ENCODE data around the gene ADAMTS17. TPM values are rescaled to one million over a fixed set of nuclear protein-coding genes. Genes with fewer than 3 reads are reported as not detected.

The ADAMTS17 gene
- total RNA-seq, 6 experiments from 2014 or later = 14.6 to 34.7 (median 24.2) TPM

DNA sequence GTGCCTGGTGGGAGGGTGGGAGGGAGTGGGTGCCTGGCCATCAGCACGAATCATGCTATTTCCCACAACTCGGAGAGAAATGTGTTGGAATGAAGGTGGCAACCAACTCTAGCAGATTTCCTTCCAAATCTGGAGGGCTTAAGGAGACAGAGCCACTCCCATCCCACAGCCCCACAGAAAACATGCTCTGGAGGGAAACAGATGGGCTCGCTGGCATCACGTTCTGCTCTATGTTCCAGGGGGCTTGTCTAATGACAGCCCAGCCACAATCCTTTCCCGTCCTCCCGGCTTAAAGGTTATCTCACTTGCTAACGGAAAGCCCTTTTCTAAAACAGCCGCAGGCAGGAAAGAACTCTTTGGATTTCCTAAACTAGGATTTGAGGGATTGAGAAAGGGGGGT lies 65.3 kb downstream of the ADAMTS17 start:
- H3K36me3 ChIP-seq = no peaks in the 10 kb centered on the region
- H3K27ac ChIP-seq = no peak overlapping the region
- 60% methylated on average over 2 of the region's 8 CpGs for WGBS (ENCODE audit: insufficient coverage, low coverage, low lambda C conversion rate, missing lambda C conversion rate)
- DNase-seq (no peak), ATAC-seq (no peak)
- intact Hi-C loops (cut with DNase I) = no loop called here
- no peaks in the 10 kb centered on the region for H3K27me3 ChIP-seq
- H3K4me3 ChIP-seq = no peak overlapping the region
- H3K9me3 ChIP-seq = no peaks in the 10 kb centered on the region
- TF ChIP-seq POLR2A (IDR thresholded peaks at IDR 0.05) = no peak
- TF ChIP-seq, protein P1, sequence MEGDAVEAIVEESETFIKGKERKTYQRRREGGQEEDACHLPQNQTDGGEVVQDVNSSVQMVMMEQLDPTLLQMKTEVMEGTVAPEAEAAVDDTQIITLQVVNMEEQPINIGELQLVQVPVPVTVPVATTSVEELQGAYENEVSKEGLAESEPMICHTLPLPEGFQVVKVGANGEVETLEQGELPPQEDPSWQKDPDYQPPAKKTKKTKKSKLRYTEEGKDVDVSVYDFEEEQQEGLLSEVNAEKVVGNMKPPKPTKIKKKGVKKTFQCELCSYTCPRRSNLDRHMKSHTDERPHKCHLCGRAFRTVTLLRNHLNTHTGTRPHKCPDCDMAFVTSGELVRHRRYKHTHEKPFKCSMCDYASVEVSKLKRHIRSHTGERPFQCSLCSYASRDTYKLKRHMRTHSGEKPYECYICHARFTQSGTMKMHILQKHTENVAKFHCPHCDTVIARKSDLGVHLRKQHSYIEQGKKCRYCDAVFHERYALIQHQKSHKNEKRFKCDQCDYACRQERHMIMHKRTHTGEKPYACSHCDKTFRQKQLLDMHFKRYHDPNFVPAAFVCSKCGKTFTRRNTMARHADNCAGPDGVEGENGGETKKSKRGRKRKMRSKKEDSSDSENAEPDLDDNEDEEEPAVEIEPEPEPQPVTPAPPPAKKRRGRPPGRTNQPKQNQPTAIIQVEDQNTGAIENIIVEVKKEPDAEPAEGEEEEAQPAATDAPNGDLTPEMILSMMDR (IDR thresholded peaks at IDR 0.05) = no peak
- no peaks in the 10 kb centered on the region for H3K4me1 ChIP-seq

DNA sequence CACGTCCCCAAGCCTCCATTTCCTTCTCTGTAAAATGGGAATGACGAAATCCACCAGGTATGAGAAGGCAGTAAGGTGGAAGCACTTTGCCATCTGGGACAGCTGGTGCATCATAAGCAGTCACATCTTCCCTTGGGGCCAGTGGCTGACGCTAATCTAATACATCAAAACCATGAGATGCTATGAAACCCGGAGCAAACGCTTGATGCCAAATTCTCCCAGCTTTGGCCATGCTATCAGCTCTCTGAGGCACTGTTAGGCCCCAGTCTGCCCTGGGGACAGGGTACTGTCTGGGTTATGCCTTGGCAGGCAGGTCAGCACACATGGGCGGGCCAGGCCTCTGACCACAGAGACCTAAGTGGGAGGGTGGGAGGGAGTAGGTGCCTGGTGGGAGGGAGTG lies 66.1 kb downstream of the ADAMTS17 start:
- no peak overlapping the region for H3K4me3 ChIP-seq
- no peaks in the 10 kb centered on the region for H3K36me3 ChIP-seq
- H3K9me3 ChIP-seq = no peaks in the 10 kb centered on the region
- no peaks in the 10 kb centered on the region for H3K27me3 ChIP-seq
- WGBS (ENCODE audit: insufficient coverage, low coverage, low lambda C conversion rate, missing lambda C conversion rate) = 87% methylated on average over 4 of the region's 6 CpGs
- ATAC-seq = no peak
- DNase-seq = no peak
- H3K27ac ChIP-seq = no peak overlapping the region
- H3K4me1 ChIP-seq = no peaks in the 10 kb centered on the region
- TF ChIP-seq, protein P1 (IDR thresholded peaks at IDR 0.05) = no peak
- TF ChIP-seq POLR2A (IDR thresholded peaks at IDR 0.05) = no peak
- intact Hi-C loops (cut with DNase I) = no loop called here

DNA sequence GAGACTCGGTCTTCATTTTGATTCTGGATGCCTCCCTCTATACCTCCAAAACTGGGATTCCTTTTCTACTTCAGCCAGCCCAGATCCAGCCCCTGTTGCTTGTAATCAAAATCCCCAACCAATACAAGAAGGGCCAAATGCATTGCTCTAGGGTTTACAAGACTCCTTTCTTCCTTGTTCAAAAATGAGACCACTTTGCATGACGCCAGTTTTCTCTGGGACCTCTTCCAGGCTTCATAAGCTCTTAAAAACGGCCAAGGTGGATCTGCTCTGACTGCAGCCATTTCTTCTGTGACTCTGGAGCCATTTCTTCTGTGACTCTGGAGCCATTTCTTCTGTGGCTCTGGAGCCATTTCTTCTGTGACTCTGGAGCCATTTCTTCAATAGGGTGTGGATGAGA lies 71.9 kb downstream of the ADAMTS17 start:
- Histone ChIP-seq H3K4me3 (no peak overlapping the region), H3K9me3 (no peaks in the 10 kb centered on the region), H3K27me3 (no peaks in the 10 kb centered on the region), H3K4me1 (no peaks in the 10 kb centered on the region), H3K36me3 (no peaks in the 10 kb centered on the region), H3K27ac (no peak overlapping the region)
- TF ChIP-seq, protein P1 (IDR thresholded peaks at IDR 0.05) = no peak
- 73% methylated on average over 2 of the region's 3 CpGs for WGBS (ENCODE audit: insufficient coverage, low coverage, low lambda C conversion rate, missing lambda C conversion rate)
- intact Hi-C loops (cut with DNase I) = no loop called here
- ATAC-seq = no peak
- no peak for DNase-seq

DNA sequence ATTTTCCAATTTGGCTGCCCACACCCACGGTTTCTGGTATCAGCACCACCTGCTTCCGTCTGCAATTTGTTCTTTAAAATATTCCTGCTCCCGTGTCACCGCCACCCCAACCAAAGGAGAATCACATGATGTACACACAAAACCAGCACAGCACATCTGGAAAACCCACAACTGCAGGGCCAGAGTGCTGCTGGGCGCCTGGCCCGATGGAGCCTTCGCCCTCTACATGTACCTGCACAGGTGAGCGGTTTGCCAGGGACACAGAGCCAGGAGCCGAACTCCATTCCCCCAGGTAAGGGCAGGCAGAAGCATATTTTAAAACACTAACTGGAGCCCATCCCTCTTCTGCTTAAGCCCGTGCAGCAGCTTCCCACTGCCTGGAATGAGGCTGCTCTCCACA lies 75.6 kb downstream of the ADAMTS17 start:
- no peak for TF ChIP-seq POLR2A (IDR thresholded peaks at IDR 0.05)
- TF ChIP-seq, protein P1 (IDR thresholded peaks at IDR 0.05) = no peak
- H3K27ac ChIP-seq = no peak overlapping the region
- WGBS (ENCODE audit: insufficient coverage, low coverage, low lambda C conversion rate, missing lambda C conversion rate) = 58% methylated on average over 7 of the region's 10 CpGs
- H3K9me3 ChIP-seq = no peaks in the 10 kb centered on the region
- intact Hi-C loops (cut with DNase I) = no loop called here
- peak in 1 of 4 donors; percentile 20 for ATAC-seq
- H3K36me3 ChIP-seq = peaks cover 0 to 2% (median 0%) of the 10 kb centered on the region in 4 donors
- DNase-seq = no peak
- H3K4me3 ChIP-seq = no peak overlapping the region
- no peaks in the 10 kb centered on the region for H3K4me1 ChIP-seq
- H3K27me3 ChIP-seq = no peaks in the 10 kb centered on the region

DNA sequence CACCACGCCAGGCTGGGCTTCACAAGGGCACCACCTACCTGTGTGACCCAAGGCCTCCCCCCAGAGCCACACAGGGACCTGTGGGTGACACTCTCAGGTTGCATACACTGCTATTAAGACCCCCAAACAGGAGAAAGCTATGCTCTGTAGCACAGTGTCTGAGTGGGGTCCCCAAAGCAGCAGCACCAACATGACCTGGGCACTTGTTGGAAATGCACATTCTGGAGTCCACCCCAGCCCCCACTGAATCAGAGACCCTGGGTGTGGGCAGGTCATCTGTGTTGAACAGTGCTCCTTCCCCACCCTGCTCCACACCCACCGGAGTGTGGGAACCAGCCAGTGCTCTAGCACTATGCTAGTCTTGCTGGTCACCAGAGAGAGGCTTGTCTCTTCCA lies 76.1 kb downstream of the ADAMTS17 start:
- ATAC-seq (peak in 1 of 4 donors; percentile 30), DNase-seq (no peak)
- Histone ChIP-seq H3K4me1 (no peaks in the 10 kb centered on the region), H3K27ac (no peak overlapping the region), H3K4me3 (no peak overlapping the region), H3K27me3 (no peaks in the 10 kb centered on the region), H3K36me3 (peaks cover 0 to 2% (median 0%) of the 10 kb centered on the region in 4 donors), H3K9me3 (no peaks in the 10 kb centered on the region)
- WGBS (ENCODE audit: insufficient coverage, low coverage, low lambda C conversion rate, missing lambda C conversion rate) = 67% methylated on average over 1 of the region's 2 CpGs
- intact Hi-C loops (cut with DNase I) = no loop called here
- TF ChIP-seq, protein P1 (IDR thresholded peaks at IDR 0.05) = no peak
- TF ChIP-seq POLR2A (IDR thresholded peaks at IDR 0.05) = no peak

Data from right lobe of liver (tissue), 6 donors.